ENCODE measurements around the gene DOCK1. TPM values are rescaled to one million over a fixed set of nuclear protein-coding genes. Genes with fewer than 3 reads are reported as not detected.

DOCK1 gene
- total RNA-seq, 4 donors from 2014 or later: 31.3 to 82.3 (median 44.1) TPM

DNA sequence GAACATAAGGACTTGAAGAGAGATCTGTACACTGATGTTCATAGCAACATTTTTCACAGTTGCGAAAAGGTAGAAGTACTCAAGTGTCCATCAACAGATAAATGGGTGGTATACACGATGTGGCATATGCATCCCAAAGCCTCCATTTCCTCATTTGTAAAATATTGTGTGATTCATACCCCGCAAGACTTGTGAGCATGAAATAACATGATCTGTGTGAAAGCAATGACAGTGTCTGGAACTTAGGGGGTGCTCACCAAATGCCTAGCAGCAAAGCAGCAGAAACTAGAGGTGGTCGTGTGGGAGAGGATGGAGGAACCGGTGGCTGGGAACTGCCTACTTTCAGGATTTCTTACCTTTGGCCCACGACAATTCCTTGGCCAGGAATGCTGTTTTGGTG lies 426.5 kb downstream of the DOCK1 start:
- no peak for DNase-seq (ENCODE audit: low spot score)
- ATAC-seq (ENCODE audit: low FRiP score): no peak
- TF ChIP-seq, protein P1, sequence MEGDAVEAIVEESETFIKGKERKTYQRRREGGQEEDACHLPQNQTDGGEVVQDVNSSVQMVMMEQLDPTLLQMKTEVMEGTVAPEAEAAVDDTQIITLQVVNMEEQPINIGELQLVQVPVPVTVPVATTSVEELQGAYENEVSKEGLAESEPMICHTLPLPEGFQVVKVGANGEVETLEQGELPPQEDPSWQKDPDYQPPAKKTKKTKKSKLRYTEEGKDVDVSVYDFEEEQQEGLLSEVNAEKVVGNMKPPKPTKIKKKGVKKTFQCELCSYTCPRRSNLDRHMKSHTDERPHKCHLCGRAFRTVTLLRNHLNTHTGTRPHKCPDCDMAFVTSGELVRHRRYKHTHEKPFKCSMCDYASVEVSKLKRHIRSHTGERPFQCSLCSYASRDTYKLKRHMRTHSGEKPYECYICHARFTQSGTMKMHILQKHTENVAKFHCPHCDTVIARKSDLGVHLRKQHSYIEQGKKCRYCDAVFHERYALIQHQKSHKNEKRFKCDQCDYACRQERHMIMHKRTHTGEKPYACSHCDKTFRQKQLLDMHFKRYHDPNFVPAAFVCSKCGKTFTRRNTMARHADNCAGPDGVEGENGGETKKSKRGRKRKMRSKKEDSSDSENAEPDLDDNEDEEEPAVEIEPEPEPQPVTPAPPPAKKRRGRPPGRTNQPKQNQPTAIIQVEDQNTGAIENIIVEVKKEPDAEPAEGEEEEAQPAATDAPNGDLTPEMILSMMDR (IDR thresholded peaks at IDR 0.05): no peak

DNA sequence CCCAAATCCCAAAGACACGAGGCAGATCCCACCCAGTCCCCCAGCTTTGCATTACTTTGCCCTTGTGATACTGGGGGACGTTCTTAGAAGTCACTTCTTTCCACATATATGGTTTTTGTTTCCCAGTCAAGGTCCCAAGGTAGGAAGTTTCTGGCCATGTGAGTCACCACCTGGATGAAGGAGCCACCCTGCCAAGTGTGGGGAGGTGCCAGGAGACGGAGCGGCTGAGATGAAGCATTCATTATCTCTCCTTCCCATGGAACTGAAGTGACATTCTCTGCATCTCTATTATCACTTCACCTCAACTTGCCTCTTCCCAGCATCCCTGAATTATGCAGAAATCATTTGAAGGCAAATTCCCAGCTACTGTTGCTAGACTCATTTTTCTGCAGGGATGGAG lies 427.4 kb downstream of the DOCK1 start:
- TF ChIP-seq, protein P1 (IDR thresholded peaks at IDR 0.05): no peak
- no peak for DNase-seq (ENCODE audit: low spot score)
- no peak for ATAC-seq (ENCODE audit: low FRiP score)

DNA sequence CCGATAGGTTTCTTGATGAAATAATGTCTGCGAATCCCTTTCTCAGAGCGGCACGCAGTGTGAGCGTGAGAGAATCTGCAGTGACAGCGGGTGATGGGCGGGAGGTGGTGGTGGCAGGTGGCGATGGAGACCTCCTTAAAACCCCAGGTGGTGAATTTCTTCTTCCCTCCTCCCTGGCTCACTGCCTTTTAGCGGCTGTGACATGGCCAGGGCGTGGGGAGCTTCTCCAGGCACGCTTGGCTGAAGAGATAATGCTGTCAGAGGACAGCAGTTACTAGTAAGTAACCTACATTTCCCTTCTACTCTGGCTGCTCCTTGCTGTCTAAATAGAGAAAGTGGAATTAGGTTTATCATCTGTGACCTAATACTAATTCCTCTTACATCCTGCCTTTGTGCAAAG lies 432.6 kb downstream of the DOCK1 start:
- TF ChIP-seq, protein P1 (IDR thresholded peaks at IDR 0.05): no peak
- DNase-seq (ENCODE audit: low spot score) (no peak), ATAC-seq (ENCODE audit: low FRiP score) (no peak)

DNA sequence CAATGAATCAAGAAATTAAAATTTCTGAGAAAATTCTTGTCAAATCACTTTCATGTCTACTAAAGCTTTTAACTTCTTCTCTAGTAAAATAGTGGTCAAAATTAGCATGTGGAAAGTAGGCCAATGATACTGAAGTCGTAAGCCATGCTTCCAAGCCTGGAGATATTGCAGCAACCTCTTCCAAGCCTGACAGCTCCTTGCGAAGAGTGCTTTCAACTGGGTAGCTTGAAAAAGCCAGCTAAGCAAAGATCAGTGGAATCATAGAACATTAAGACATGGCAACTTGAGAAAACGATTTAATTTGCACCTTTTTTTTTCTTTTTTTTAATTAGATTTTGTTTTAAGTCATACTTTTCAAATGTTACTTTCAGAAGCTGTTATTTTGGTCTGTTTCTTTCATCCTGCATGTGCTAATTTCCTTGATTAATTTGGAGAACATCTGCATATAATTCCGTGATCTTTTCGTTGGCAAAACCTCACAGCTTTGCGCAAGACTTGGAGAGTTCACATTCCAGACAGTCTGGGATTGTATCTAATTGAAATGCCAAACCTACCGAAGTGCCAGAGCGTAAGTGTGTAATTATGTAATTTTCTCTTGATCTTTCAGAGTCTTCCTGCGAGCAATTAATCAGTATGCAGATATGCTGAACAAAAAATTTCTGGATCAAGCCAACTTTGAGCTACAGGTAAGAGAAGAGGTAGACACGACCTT lies 433.3 kb downstream of the DOCK1 start:
- DNase-seq (ENCODE audit: low spot score) (no peak), ATAC-seq (ENCODE audit: low FRiP score) (no peak)
- TF ChIP-seq, protein P1 (IDR thresholded peaks at IDR 0.05): no peak

DNA sequence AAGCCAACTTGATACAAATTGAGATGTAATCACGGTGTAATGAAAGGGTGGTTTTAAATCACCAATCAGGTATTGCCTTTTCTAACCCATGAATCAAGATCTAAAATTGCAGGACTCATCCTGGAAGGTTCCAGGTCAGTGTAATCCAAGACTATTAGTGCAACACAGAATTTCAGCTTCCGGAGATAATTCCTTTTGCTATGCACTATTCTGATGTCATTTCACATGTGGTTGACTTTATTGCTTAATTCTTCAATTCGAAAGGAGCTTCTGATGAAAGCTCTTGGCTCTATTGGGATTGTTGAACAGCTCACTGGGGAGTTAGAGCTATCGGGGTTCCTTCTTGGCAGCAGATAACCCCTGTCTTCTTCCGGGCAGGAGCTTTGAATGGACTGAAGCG lies 438.6 kb downstream of the DOCK1 start:
- TF ChIP-seq, protein P1 (IDR thresholded peaks at IDR 0.05): no peak
- DNase-seq (ENCODE audit: low spot score) (no peak), ATAC-seq (ENCODE audit: low FRiP score) (no peak)

DNA sequence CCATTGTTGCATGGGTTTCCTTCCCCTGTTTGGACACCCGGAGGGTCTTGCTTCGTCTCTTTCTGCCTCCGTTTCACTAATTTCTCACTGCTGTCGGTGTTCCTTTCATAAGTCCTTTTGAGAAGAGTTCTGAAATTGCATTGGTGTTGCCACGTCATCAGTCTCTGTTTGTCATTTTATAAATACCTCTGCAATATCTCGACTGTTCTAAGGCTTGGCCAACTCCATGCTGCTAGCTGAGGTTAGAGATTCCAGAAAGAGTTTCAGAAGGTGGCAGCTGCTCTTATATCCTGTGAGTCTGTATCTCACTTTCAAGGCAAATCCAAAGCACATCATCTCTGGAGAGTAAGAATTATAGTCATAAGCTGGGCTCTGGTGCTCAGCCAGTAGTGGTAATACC lies 439.1 kb downstream of the DOCK1 start:
- TF ChIP-seq, protein P1 (IDR thresholded peaks at IDR 0.05): no peak
- ATAC-seq (ENCODE audit: low FRiP score) (no peak), DNase-seq (ENCODE audit: low spot score) (no peak)

DNA sequence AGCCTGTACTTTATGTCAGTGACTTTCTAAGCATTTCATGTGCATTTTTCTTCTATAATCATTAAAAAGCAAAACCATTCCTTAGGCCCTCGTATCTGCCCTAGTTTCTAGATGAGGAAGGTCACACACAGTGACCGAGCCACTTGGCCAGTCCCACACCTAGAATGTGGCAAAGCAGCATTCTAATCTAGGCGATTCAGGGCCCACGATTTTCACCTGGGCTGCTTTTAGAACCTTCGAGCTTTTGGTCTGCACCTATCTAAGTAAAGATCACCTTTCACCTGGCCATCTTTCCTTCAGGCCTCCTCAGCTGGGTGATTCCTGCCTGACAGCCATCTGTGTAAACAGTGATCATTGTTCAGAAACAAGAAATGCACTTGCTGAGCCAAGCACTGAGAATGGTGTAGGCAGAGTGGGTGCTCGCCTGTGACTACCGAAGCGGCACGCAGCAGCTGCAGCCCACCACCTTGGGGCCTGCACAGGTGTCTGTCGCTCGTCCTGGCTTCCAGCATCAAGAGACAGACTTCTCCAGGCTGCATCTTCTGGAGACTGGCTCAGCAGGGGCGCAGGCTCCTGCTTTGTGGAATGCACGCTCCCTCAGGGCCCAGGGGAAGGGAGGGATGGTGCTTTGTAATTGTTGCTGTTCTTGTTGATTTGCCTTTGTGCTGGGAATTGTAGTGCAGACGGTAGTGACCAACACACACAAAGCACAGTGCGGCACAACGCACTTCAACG lies 440.2 kb downstream of the DOCK1 start:
- no peak for ATAC-seq (ENCODE audit: low FRiP score)
- TF ChIP-seq, protein P1 (IDR thresholded peaks at IDR 0.05): no peak
- no peak for DNase-seq (ENCODE audit: low spot score)

All from omental fat pad (tissue), 4 donors.